Measurements from ENCODE around the gene ODF2L.

- TF ChIP-seq USF1 (IDR thresholded peaks at IDR 0.05) (no peak), RAD21 (IDR thresholded peaks at IDR 0.05; ENCODE audit: low read depth) (no peak), ZBTB7A (IDR thresholded peaks at IDR 0.05; ENCODE audit: low read depth) (no peak), CEBPB (IDR thresholded peaks at IDR 0.05) (no peak), YY1 (IDR thresholded peaks at IDR 0.05; ENCODE audit: low read depth) (no peak), EP300 (IDR thresholded peaks at IDR 0.05; ENCODE audit: borderline replicate concordance) (no peak), CREB1 (IDR thresholded peaks at IDR 0.05; ENCODE audit: low read depth) (no peak), TEAD4 (IDR thresholded peaks at IDR 0.05) (no peak)
Measured at GRCh38 chr1:86345042-86345441, 51.1 kb downstream of the ODF2L start.
